GM12892 (cell line): ENCODE measurements around the gene ANKRD13C.

Experiments used
- POLR2A ChIP-seq: IDR thresholded peaks from 2 replicates; pipeline ENCODE4 v1.6.1; 2011; ENCODE audit warnings: low read depth, low read length, control low read depth
- POLR2AphosphoS5 ChIP-seq: IDR thresholded peaks from 2 replicates; pipeline ENCODE4 v1.6.1; 2011; ENCODE audit warnings: low read depth, low read length, control low read depth

DNA sequence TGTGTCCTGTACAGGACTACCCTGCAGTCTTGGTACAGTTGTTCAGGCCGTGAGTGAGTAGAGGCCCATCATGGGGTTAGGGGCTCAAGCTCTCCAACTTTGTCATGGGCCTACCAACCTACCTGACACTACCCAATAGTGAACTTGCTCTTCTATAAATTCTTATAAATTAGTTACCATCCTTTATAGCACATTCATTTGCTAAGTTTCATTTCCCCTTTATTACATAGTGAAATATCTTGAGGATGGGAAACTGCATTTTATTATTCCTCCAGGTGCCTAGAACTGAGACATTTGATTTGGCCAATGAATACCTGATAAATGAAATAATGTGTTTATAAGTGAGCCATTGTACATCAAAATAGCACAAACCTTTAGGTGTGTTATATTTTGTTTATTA is 47.5 kb upstream of the ANKRD13C start:
- TF ChIP-seq POLR2A = no peak
- TF ChIP-seq POLR2AphosphoS5 = no peak
